GM21786 (cell line): ENCODE data around the gene SPATA7.

Source experiments
- ATAC-seq: cut with Tn5 transposase; IDR thresholded peaks from one replicate; pipeline ENCODE4 v1.9.1; 2021; ENCODE audit not compliant: unreplicated experiment

Gene SPATA7

GRCh38 chr14:88481059-88481458, 95.6 kb downstream of the SPATA7 start:
- no peak for ATAC-seq

GRCh38 chr14:88481794-88482193, 96.3 kb downstream of the SPATA7 start:
- no peak for ATAC-seq

GRCh38 chr14:88482524-88482923, 97.1 kb downstream of the SPATA7 start:
- no peak for ATAC-seq
